ENCODE data around the gene COPA. TPM values are rescaled to one million over a fixed set of nuclear protein-coding genes. Genes with fewer than 3 reads are reported as not detected.

Gene COPA
- total RNA-seq, 1 donor from 2014 or later, result 153 TPM

- no peak overlapping the region for H3K27ac Mint-ChIP-seq
- intact Hi-C loops (cut with micrococcal nuclease), result loop anchor here (5.0 kb wide), 1 partner anchor 41 kb away; no protein-coding TSS in a partner anchor
- DNase-seq (ENCODE audit: low spot score), result no peak
- H3K4me1 Mint-ChIP-seq (ENCODE audit: low read depth), result peaks cover 14% of the 10 kb centered on the region
- no peaks in the 10 kb centered on the region for H3K27me3 Mint-ChIP-seq (ENCODE audit: low read depth)
- H3K9me3 Mint-ChIP-seq, result no peaks in the 10 kb centered on the region
- no peak overlapping the region for H3K4me3 Mint-ChIP-seq (ENCODE audit: low read depth)
- peaks cover 32% of the 10 kb centered on the region for H3K36me3 Mint-ChIP-seq (ENCODE audit: low read depth)
Measured at GRCh38 chr1:160251011-160251410, 92.0 kb downstream of the COPA start.

GRCh38 chr1:160247053-160247452, 96.0 kb downstream of the COPA start:
- Mint-ChIP-seq H3K27me3 (ENCODE audit: low read depth) (no peaks in the 10 kb centered on the region), H3K36me3 (ENCODE audit: low read depth) (peaks cover 26% of the 10 kb centered on the region), H3K27ac (no peak overlapping the region), H3K4me3 (ENCODE audit: low read depth) (no peak overlapping the region), H3K4me1 (ENCODE audit: low read depth) (peaks cover 10% of the 10 kb centered on the region), H3K9me3 (no peaks in the 10 kb centered on the region)
- intact Hi-C loops (cut with micrococcal nuclease), result no loop called here
- no peak for DNase-seq (ENCODE audit: low spot score)

GRCh38 chr1:160245434-160245833, 97.6 kb downstream of the COPA start:
- peaks cover 4% of the 10 kb centered on the region for H3K4me1 Mint-ChIP-seq (ENCODE audit: low read depth)
- DNase-seq (ENCODE audit: low spot score), result no peak
- no peak overlapping the region for H3K4me3 Mint-ChIP-seq (ENCODE audit: low read depth)
- peaks cover 22% of the 10 kb centered on the region for H3K36me3 Mint-ChIP-seq (ENCODE audit: low read depth)
- no peaks in the 10 kb centered on the region for H3K9me3 Mint-ChIP-seq
- H3K27ac Mint-ChIP-seq, result no peak overlapping the region
- no peaks in the 10 kb centered on the region for H3K27me3 Mint-ChIP-seq (ENCODE audit: low read depth)
- intact Hi-C loops (cut with micrococcal nuclease), result no loop called here

GRCh38 chr1:160244209-160244608, 98.8 kb downstream of the COPA start:
- Mint-ChIP-seq H3K4me3 (ENCODE audit: low read depth) (no peak overlapping the region), H3K9me3 (no peaks in the 10 kb centered on the region), H3K36me3 (ENCODE audit: low read depth) (peaks cover 33% of the 10 kb centered on the region), H3K27me3 (ENCODE audit: low read depth) (no peaks in the 10 kb centered on the region), H3K27ac (no peak overlapping the region), H3K4me1 (ENCODE audit: low read depth) (peaks cover 4% of the 10 kb centered on the region)
- intact Hi-C loops (cut with micrococcal nuclease), result no loop called here
- DNase-seq (ENCODE audit: low spot score), result no peak

- Mint-ChIP-seq H3K27me3 (ENCODE audit: low read depth) (no peaks in the 10 kb centered on the region), H3K36me3 (ENCODE audit: low read depth) (peaks cover 38% of the 10 kb centered on the region), H3K4me1 (ENCODE audit: low read depth) (peaks cover 4% of the 10 kb centered on the region), H3K9me3 (no peaks in the 10 kb centered on the region), H3K27ac (no peak overlapping the region), H3K4me3 (ENCODE audit: low read depth) (no peak overlapping the region)
- intact Hi-C loops (cut with micrococcal nuclease), result no loop called here
- DNase-seq (ENCODE audit: low spot score), result no peak
Measured at GRCh38 chr1:160243767-160244166, 99.3 kb downstream of the COPA start.

- peaks cover 64% of the 10 kb centered on the region for H3K36me3 Mint-ChIP-seq (ENCODE audit: low read depth)
- intact Hi-C loops (cut with micrococcal nuclease), result no loop called here
- H3K27me3 Mint-ChIP-seq (ENCODE audit: low read depth), result no peaks in the 10 kb centered on the region
- DNase-seq (ENCODE audit: low spot score), result no peak
- peaks cover 9% of the 10 kb centered on the region for H3K4me1 Mint-ChIP-seq (ENCODE audit: low read depth)
- H3K27ac Mint-ChIP-seq, result no peak overlapping the region
- H3K4me3 Mint-ChIP-seq (ENCODE audit: low read depth), result no peak overlapping the region
- H3K9me3 Mint-ChIP-seq, result no peaks in the 10 kb centered on the region
Measured at GRCh38 chr1:160239582-160240299, 103.3 kb downstream of the COPA start.

Other genes starting within 250 kb of the COPA start
- gene IGSF8, start 244.6 kb downstream of the COPA start, total RNA-seq, result 34.1 and 35.0 TPM in 2 replicates
- not detected in 2 replicates for gene ATP1A2, start 227.5 kb downstream of the COPA start, total RNA-seq
- gene ATP1A4, start 191.6 kb downstream of the COPA start, total RNA-seq, result 0.41 and 0.55 TPM in 2 replicates
- gene CASQ1, start 152.7 kb downstream of the COPA start, total RNA-seq, result 0.30 and 0.37 TPM in 2 replicates
- gene PEA15, start 137.9 kb downstream of the COPA start, total RNA-seq, result 61.0 and 61.7 TPM in 2 replicates
- 132 and 143 TPM in 2 replicates for gene DCAF8, start 80.7 kb downstream of the COPA start, total RNA-seq
- 60.9 and 68.5 TPM in 2 replicates for gene PEX19, start 58.1 kb downstream of the COPA start, total RNA-seq
- 65.3 and 72.4 TPM in 2 replicates for gene NCSTN, start 133 bp upstream of the COPA start, total RNA-seq
- gene NHLH1, start 23.8 kb upstream of the COPA start, total RNA-seq, result 0.30 and 0.32 TPM in 2 replicates
- gene VANGL2, start 57.3 kb upstream of the COPA start, total RNA-seq, result not detected in 2 replicates
- gene SLAMF6, start 180.0 kb upstream of the COPA start, total RNA-seq, result 11.8 and 13.0 TPM in 2 replicates
- 14.1 and 14.9 TPM in 2 replicates for gene CD84, start 236.2 kb upstream of the COPA start, total RNA-seq

Measured in activated T-helper 2 cell treated with anti-CD3 and anti-CD28 coated beads, Interferon-gamma antibody, Interleukin-2, Interleukin-4, amounts not matched to agents 10 μg/mL and 5 μg/mL and 100 μg/mL, durations not matched to agents 14 hours and 24 hours and 36 hours (primary cell).